AG10803 (cell line): Measurements from ENCODE around the gene SPAG7.

Experiments used
- DNase-seq: peaks from one replicate; pipeline ENCODE4 v3.0.0; 2010; ENCODE audit warnings: low read depth
- H3K4me3 ChIP-seq: 2 replicates; pipeline ENCODE4 v1.5.1; 2011; ENCODE audit warnings: mild to moderate bottlenecking, low read length, control low read depth
- CTCF ChIP-seq: conservative IDR thresholded peaks from 2 replicates; pipeline ENCODE4 v1.5.1; 2011; ENCODE audit warnings: mild to moderate bottlenecking, low read length, control low read depth, inconsistent platforms

Gene SPAG7

GRCh38 chr17:4940555-4941318 lies 26.9 kb downstream of the SPAG7 start:
- no peak for TF ChIP-seq CTCF
- no peak for DNase-seq
- H3K4me3 ChIP-seq, result peak overlapping the region; percentile 89

GRCh38 chr17:4939796-4940554 lies 27.6 kb downstream of the SPAG7 start, which contains the start of the genes RNF167 and SLC25A11:
TSS of gene RNF167 (plus strand) at chr17:4940268. CDS start at chr17:4940910, 642 bp downstream.
TSS of gene SLC25A11 (minus strand) at chr17:4940046. CDS start at chr17:4939910, 136 bp downstream.
- peak within 1 kb of the TSS; percentile 89 for H3K4me3 ChIP-seq
- peak; percentile 100 for DNase-seq
- TF ChIP-seq CTCF, result no peak

GRCh38 chr17:4939546-4939795 lies 28.1 kb downstream of the SPAG7 start:
- no peak for TF ChIP-seq CTCF
- DNase-seq, result no peak
- peak overlapping the region; percentile 89 for H3K4me3 ChIP-seq

GRCh38 chr17:4938688-4939545 lies 28.7 kb downstream of the SPAG7 start:
- peak overlapping the region; percentile 89 for H3K4me3 ChIP-seq
- TF ChIP-seq CTCF, result no peak; the same call in 1 of the 2 replicates
- DNase-seq, result no peak

GRCh38 chr17:4938069-4938491 lies 29.5 kb downstream of the SPAG7 start:
- no peak for TF ChIP-seq CTCF
- no peak overlapping the region for H3K4me3 ChIP-seq
- no peak for DNase-seq

GRCh38 chr17:4937553-4937952 lies 30.1 kb downstream of the SPAG7 start:
- TF ChIP-seq CTCF, result no peak
- DNase-seq, result no peak

More at GRCh38 chr17:4937553-4937952, 30.1 kb downstream of the SPAG7 start:
- H3K4me3 ChIP-seq, result no peak overlapping the region
